Measurements from ENCODE around the gene HBA2. TPM values are rescaled to one million over a fixed set of nuclear protein-coding genes. Genes with fewer than 3 reads are reported as not detected.
A peak's percentile ranks its signal among the peaks of the same experiment; 100 is the strongest.
"Not testable (repeated sequence)": the region's sequence is repeated elsewhere in the genome, so short reads cannot be mapped to it uniquely, and the experiment has no call there.

HBA2 gene
- total RNA-seq, 1 donor from 2014 or later = not detected

DNA sequence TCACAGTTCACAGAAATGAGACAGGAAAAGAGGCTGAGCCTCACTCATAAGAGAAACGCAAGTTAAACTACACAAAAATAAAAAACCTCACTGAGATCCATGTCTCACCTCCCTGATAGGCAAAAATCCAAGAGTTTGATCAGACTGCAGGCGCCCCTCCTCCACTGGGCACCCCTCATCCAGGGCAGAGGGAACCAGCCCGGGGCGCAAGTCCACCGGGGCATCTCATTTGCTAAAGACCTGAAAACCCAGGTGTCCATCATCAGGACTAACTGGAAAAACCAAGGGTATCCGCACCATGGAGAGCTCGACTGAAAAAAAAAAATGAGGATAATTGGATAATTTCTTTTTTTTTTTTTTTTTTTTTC is 17.7 kb upstream of the HBA2 start:
- no peak for DNase-seq (ENCODE audit: low read depth in 2 of 2)

GRCh38 chr16:159136-159849 is 13.4 kb upstream of the HBA2 start:
- DNase-seq (ENCODE audit: low read depth in 2 of 2) = no peak

- DNase-seq (ENCODE audit: low read depth in 2 of 2) = not testable (repeated sequence)
These were observed 12.4 kb upstream of the HBA2 start for GRCh38 chr16:160242-160641.

GRCh38 chr16:160691-161190 is 11.9 kb upstream of the HBA2 start:
- no peak for DNase-seq (ENCODE audit: low read depth in 2 of 2)

DNA sequence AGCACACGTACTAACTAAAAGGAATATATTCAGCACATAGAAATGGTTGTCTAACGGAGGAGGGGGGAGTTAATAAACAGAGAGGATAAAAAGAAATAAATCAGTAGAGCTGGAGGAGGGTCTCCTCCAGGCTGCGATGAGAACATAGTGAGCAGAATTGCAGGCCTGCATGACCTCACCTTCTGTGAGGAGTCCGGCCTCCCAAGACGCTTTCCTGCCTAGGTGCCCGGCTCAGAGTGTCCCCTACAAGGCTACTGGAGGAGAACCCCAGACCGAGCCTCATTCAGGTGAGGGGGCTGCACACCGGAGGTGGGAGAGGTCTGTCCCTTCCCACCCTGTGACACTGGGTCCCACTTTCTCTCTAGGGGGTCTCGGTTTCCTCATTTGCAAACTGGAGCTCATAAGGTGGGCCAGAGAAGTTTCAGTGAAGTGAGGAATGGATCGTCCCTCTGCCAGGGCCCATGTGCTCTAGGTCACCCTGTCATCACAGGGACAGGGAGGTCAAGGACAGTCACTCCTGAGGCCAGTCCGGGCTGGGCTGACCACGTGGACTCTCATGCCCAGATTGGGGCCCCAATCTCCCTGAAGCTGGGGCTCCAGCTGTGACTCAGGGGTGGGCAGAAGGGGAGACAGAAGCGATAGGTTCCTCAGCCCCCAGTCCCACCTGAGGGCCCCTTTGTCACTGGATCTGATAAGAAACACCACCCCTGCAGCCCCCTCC is 10.2 kb upstream of the HBA2 start:
- no peak for DNase-seq (ENCODE audit: low read depth in 2 of 2)

GRCh38 chr16:163139-163538 is 9.5 kb upstream of the HBA2 start:
- not testable (repeated sequence) for DNase-seq (ENCODE audit: low read depth in 2 of 2)

GRCh38 chr16:163696-164095 is 9.0 kb upstream of the HBA2 start:
- not testable (repeated sequence) for DNase-seq (ENCODE audit: low read depth in 2 of 2)

GRCh38 chr16:164134-164823 is 8.4 kb upstream of the HBA2 start:
- not testable (repeated sequence) for DNase-seq (ENCODE audit: low read depth in 2 of 2)

GRCh38 chr16:164827-165538 is 7.7 kb upstream of the HBA2 start:
- no peak for DNase-seq (ENCODE audit: low read depth in 2 of 2)

GRCh38 chr16:165539-166374 is 6.9 kb upstream of the HBA2 start, which contains the start of gene HBM:
HBM (plus strand) TSS chr16:165978; CDS start chr16:165998, 20 bp downstream.
- DNase-seq (ENCODE audit: low read depth in 2 of 2) = no peak

GRCh38 chr16:166375-167121 is 6.1 kb upstream of the HBA2 start:
- no peak for DNase-seq (ENCODE audit: low read depth in 2 of 2)

DNA sequence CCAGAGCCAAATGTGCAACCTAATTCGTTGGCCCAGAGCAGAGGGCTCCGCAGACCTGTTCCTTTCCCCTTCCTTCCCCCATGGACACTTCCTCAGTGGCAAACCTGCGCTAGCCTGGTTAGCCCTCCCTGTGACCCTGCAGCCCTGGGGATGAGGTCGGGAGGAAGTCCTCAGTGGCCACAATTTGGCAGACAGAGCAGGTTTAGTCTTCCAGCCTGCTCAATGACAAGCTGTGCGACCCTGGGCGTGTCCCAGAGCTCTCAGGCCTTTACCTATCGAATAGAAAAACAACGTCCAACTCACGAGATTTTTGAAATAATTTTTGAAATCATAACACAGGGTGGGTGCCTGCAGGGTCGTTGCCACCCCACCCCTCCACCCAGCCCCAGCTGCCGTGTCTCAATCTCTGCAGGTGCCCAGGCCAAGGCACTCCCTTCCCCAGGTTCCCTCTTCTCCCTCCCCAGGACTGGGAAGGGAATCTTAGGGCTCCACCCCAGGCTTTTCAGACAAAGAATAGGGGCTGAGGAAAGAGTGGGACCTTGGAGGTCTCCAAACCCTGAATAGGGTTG is 5.5 kb upstream of the HBA2 start:
- DNase-seq (ENCODE audit: low read depth in 2 of 2) = no peak

- no peak for DNase-seq (ENCODE audit: low read depth in 2 of 2)
These were observed 4.3 kb upstream of the HBA2 start for GRCh38 chr16:168424-168823.

- no peak for DNase-seq (ENCODE audit: low read depth in 2 of 2)
These were observed 3.7 kb upstream of the HBA2 start for GRCh38 chr16:169014-169413.

GRCh38 chr16:170088-170507 is 2.6 kb upstream of the HBA2 start:
- DNase-seq (ENCODE audit: low read depth in 2 of 2) = peak; percentile 20 to 47

- DNase-seq (ENCODE audit: low read depth in 2 of 2) = no peak
These were observed 1.9 kb upstream of the HBA2 start for GRCh38 chr16:170788-171187.

DNA sequence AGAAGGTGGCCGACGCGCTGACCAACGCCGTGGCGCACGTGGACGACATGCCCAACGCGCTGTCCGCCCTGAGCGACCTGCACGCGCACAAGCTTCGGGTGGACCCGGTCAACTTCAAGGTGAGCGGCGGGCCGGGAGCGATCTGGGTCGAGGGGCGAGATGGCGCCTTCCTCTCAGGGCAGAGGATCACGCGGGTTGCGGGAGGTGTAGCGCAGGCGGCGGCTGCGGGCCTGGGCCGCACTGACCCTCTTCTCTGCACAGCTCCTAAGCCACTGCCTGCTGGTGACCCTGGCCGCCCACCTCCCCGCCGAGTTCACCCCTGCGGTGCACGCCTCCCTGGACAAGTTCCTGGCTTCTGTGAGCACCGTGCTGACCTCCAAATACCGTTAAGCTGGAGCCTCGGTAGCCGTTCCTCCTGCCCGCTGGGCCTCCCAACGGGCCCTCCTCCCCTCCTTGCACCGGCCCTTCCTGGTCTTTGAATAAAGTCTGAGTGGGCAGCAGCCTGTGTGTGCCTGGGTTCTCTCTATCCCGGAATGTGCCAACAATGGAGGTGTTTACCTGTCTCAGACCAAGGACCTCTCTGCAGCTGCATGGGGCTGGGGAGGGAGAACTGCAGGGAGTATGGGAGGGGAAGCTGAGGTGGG is 657 bp downstream of the HBA2 start:
- DNase-seq (ENCODE audit: low read depth in 2 of 2) = not testable (repeated sequence)

DNA sequence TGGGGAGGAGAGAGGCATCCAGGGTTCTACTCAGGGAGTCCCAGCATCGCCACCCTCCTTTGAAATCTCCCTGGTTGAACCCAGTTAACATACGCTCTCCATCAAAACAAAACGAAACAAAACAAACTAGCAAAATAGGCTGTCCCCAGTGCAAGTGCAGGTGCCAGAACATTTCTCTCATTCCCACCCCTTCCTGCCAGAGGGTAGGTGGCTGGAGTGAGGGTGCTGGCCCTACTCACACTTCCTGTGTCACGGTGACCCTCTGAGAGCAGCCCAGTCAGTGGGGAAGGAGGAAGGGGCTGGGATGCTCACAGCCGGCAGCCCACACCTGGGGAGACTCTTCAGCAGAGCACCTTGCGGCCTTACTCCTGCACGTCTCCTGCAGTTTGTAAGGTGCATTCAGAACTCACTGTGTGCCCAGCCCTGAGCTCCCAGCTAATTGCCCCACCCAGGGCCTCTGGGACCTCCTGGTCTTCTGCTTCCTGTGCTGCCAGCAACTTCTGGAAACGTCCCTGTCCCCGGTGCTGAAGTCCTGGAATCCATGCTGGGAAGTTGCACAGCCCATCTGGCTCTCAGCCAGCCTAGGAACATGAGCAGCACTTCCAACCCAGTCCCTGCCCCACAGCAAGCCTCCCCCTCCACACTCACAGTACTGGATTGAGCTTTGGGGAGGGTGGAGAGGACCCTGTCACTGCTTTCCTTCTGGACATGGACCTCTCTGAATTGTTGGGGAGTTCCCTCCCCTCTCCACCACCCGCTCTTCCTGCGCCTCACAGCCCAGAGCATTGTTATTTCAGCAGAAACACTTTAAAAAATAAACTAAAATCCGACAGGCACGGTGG is 1.5 kb downstream of the HBA2 start:
- DNase-seq (ENCODE audit: low read depth in 2 of 2) = peak; percentile 16 to 51

Measured in lung microvascular endothelial cell (primary cell).